ENCODE results near the gene SIN3B.
"Not testable (repeated sequence)": the region's sequence is repeated elsewhere in the genome, so short reads cannot be mapped to it uniquely, and the experiment has no call there.

DNA sequence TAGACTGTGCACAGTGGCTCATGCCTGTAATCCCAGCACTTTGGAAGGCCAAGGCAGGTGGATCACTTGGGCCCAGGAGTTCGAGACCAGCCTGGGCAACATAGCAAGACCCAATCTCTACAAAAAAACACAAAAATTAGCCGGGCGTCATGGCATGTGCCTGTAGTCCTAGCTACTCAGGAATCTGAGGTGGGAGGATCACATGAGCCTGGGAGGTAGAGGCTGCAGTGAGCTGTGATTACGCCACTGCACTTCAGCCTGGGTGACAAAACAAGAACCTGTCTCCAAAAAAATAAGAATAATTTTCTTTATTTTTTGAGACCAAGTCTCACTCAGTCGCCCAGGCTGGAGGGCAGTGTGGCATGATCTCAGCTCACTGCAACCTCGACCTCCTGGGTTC lies 30.9 kb upstream of the SIN3B start:
- TF ChIP-seq, protein P1, sequence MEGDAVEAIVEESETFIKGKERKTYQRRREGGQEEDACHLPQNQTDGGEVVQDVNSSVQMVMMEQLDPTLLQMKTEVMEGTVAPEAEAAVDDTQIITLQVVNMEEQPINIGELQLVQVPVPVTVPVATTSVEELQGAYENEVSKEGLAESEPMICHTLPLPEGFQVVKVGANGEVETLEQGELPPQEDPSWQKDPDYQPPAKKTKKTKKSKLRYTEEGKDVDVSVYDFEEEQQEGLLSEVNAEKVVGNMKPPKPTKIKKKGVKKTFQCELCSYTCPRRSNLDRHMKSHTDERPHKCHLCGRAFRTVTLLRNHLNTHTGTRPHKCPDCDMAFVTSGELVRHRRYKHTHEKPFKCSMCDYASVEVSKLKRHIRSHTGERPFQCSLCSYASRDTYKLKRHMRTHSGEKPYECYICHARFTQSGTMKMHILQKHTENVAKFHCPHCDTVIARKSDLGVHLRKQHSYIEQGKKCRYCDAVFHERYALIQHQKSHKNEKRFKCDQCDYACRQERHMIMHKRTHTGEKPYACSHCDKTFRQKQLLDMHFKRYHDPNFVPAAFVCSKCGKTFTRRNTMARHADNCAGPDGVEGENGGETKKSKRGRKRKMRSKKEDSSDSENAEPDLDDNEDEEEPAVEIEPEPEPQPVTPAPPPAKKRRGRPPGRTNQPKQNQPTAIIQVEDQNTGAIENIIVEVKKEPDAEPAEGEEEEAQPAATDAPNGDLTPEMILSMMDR (IDR thresholded peaks at IDR 0.05): not testable (repeated sequence)
- TF ChIP-seq SMC3 (IDR thresholded peaks at IDR 0.05; ENCODE audit: low read depth, low read length); SIN3A (IDR thresholded peaks at IDR 0.05; ENCODE audit: borderline replicate concordance, low read depth, low read length); RAD21 (IDR thresholded peaks at IDR 0.05; ENCODE audit: low read length); POLR2AphosphoS5 (IDR thresholded peaks at IDR 0.05; ENCODE audit: low read depth, low read length); TEAD4 (IDR thresholded peaks at IDR 0.05; ENCODE audit: borderline replicate concordance, insufficient read depth); NFIC (IDR thresholded peaks at IDR 0.05; ENCODE audit: borderline replicate concordance); RFX5 (IDR thresholded peaks at IDR 0.05; ENCODE audit: low read length): not testable (repeated sequence)
- TF ChIP-seq, protein P2, sequence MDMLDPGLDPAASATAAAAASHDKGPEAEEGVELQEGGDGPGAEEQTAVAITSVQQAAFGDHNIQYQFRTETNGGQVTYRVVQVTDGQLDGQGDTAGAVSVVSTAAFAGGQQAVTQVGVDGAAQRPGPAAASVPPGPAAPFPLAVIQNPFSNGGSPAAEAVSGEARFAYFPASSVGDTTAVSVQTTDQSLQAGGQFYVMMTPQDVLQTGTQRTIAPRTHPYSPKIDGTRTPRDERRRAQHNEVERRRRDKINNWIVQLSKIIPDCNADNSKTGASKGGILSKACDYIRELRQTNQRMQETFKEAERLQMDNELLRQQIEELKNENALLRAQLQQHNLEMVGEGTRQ (IDR thresholded peaks at IDR 0.05; ENCODE audit: borderline replicate concordance, low read depth, low read length): not testable (repeated sequence)

Data from SK-N-SH (cell line).